HUES64 (cell line): ENCODE measurements around the gene NHS.

Experiments
- H3K27ac ChIP-seq: 2 replicates; pipeline ENCODE4 v1.7.0; 2013; ENCODE audit warnings: low read depth, low read length, inconsistent platforms
- H3K27me3 ChIP-seq: 2 replicates; pipeline ENCODE4 v1.6.1; 2013; ENCODE audit warnings: mild to moderate bottlenecking, low read length; ENCODE audit not compliant: insufficient read depth
- H3K36me3 ChIP-seq: 2 replicates; pipeline ENCODE4 v1.6.1; 2013; ENCODE audit warnings: mild to moderate bottlenecking, low read length; ENCODE audit not compliant: insufficient read depth
- H3K4me1 ChIP-seq: 2 replicates; pipeline ENCODE4 v1.6.1; 2013; ENCODE audit warnings: mild to moderate bottlenecking, low read length, moderate library complexity; ENCODE audit not compliant: insufficient read depth
- H3K4me3 ChIP-seq: 2 replicates; pipeline ENCODE4 v1.5.1; 2013; ENCODE audit warnings: mild to moderate bottlenecking, low read length, moderate library complexity
- H3K9ac ChIP-seq: 2 replicates; pipeline ENCODE4 v1.6.1; 2013; ENCODE audit warnings: mild to moderate bottlenecking, low read depth, low read length
- H3K9me3 ChIP-seq: 2 replicates; pipeline ENCODE4 v1.6.1; 2013; ENCODE audit warnings: low read depth, low read length; ENCODE audit not compliant: insufficient read depth
- WGBS: fragments of 150-250, 120-280 bp; methylation state at CpG from one replicate; pipeline ENCODE4 v1.1.7; 2013; ENCODE audit warnings: missing lambda C conversion rate; 5-methylcytosine and 5-hydroxymethylcytosine counted together

The NHS gene

GRCh38 chrX:17642891-17643290 is 267.9 kb downstream of the NHS start:
- H3K36me3 ChIP-seq: no peaks in the 10 kb centered on the region
- H3K4me1 ChIP-seq: peaks cover 13% of the 10 kb centered on the region; the same call in 1 of the 2 replicates
- H3K27me3 ChIP-seq: no peaks in the 10 kb centered on the region
- H3K27ac ChIP-seq: no peak overlapping the region
- H3K9me3 ChIP-seq: no peaks in the 10 kb centered on the region
- H3K4me3 ChIP-seq: no peak overlapping the region
- no peak overlapping the region for H3K9ac ChIP-seq

- H3K9ac ChIP-seq: no peak overlapping the region
Measured at GRCh38 chrX:17643528-17643927, 268.5 kb downstream of the NHS start.

GRCh38 chrX:17644001-17644400 is 269.0 kb downstream of the NHS start:
- Histone ChIP-seq H3K9ac (no peak overlapping the region), H3K36me3 (no peaks in the 10 kb centered on the region), H3K27ac (no peak overlapping the region), H3K9me3 (no peaks in the 10 kb centered on the region), H3K4me1 (peaks cover 13% of the 10 kb centered on the region; the same call in 1 of the 2 replicates), H3K27me3 (no peaks in the 10 kb centered on the region), H3K4me3 (no peak overlapping the region)
- 84% methylated on average over 1 of the region's 1 CpG for WGBS

More at GRCh38 chrX:17643528-17643927, 268.5 kb downstream of the NHS start:
- Histone ChIP-seq H3K27ac (no peak overlapping the region), H3K36me3 (no peaks in the 10 kb centered on the region), H3K9me3 (no peaks in the 10 kb centered on the region), H3K4me1 (peaks cover 13% of the 10 kb centered on the region; the same call in 1 of the 2 replicates), H3K4me3 (no peak overlapping the region), H3K27me3 (no peaks in the 10 kb centered on the region)

- no peaks in the 10 kb centered on the region for H3K4me1 ChIP-seq
- H3K9me3 ChIP-seq: no peaks in the 10 kb centered on the region
- H3K9ac ChIP-seq: no peak overlapping the region
- peaks cover 37% of the 10 kb centered on the region for H3K27me3 ChIP-seq
- WGBS: 86% methylated on average over 3 of the region's 3 CpGs
- H3K36me3 ChIP-seq: no peaks in the 10 kb centered on the region
- H3K4me3 ChIP-seq: no peak overlapping the region
- no peak overlapping the region for H3K27ac ChIP-seq
Measured at GRCh38 chrX:17654116-17654515, 279.1 kb downstream of the NHS start.

- Histone ChIP-seq H3K9me3 (no peaks in the 10 kb centered on the region), H3K4me3 (peak overlapping the region; percentile 54), H3K4me1 (no peaks in the 10 kb centered on the region), H3K36me3 (no peaks in the 10 kb centered on the region), H3K27ac (no peak overlapping the region), H3K9ac (no peak overlapping the region), H3K27me3 (peaks cover 37% of the 10 kb centered on the region)
- 1% methylated on average over 48 of the region's 48 CpGs for WGBS
Measured at GRCh38 chrX:17655211-17656034, 280.4 kb downstream of the NHS start.

GRCh38 chrX:17656035-17656418 is 281.0 kb downstream of the NHS start:
- Histone ChIP-seq H3K4me1 (no peaks in the 10 kb centered on the region), H3K9me3 (no peaks in the 10 kb centered on the region), H3K9ac (no peak overlapping the region), H3K4me3 (peak overlapping the region; percentile 54), H3K36me3 (no peaks in the 10 kb centered on the region), H3K27ac (no peak overlapping the region), H3K27me3 (peaks cover 37% of the 10 kb centered on the region)
- 2% methylated on average over 36 of the region's 36 CpGs for WGBS

- 30% methylated on average over 14 of the region's 16 CpGs for WGBS
- Histone ChIP-seq H3K4me1 (no peaks in the 10 kb centered on the region), H3K9ac (no peak overlapping the region), H3K27me3 (peaks cover 37% of the 10 kb centered on the region), H3K9me3 (no peaks in the 10 kb centered on the region), H3K27ac (no peak overlapping the region), H3K36me3 (no peaks in the 10 kb centered on the region), H3K4me3 (peak overlapping the region; percentile 54)
Measured at GRCh38 chrX:17656556-17656955, 281.6 kb downstream of the NHS start.

- Histone ChIP-seq H3K4me3 (no peak overlapping the region), H3K36me3 (no peaks in the 10 kb centered on the region), H3K4me1 (no peaks in the 10 kb centered on the region), H3K27me3 (no peaks in the 10 kb centered on the region; the same call in 1 of the 2 replicates), H3K9ac (no peak overlapping the region), H3K27ac (no peak overlapping the region), H3K9me3 (no peaks in the 10 kb centered on the region)
- 97% methylated on average over 3 of the region's 3 CpGs for WGBS
Measured at GRCh38 chrX:17662391-17662790, 287.4 kb downstream of the NHS start.

GRCh38 chrX:17668929-17669328 is 293.9 kb downstream of the NHS start:
- no peak overlapping the region for H3K27ac ChIP-seq
- no peaks in the 10 kb centered on the region for H3K4me1 ChIP-seq
- WGBS: 94% methylated on average over 4 of the region's 4 CpGs
- no peaks in the 10 kb centered on the region for H3K27me3 ChIP-seq
- no peak overlapping the region for H3K9ac ChIP-seq
- H3K4me3 ChIP-seq: no peak overlapping the region
- H3K36me3 ChIP-seq: no peaks in the 10 kb centered on the region
- no peaks in the 10 kb centered on the region for H3K9me3 ChIP-seq

- WGBS: 80% methylated on average over 2 of the region's 2 CpGs
- Histone ChIP-seq H3K4me1 (no peaks in the 10 kb centered on the region), H3K27me3 (no peaks in the 10 kb centered on the region), H3K9me3 (no peaks in the 10 kb centered on the region), H3K27ac (no peak overlapping the region), H3K4me3 (no peak overlapping the region), H3K36me3 (no peaks in the 10 kb centered on the region), H3K9ac (no peak overlapping the region)
Measured at GRCh38 chrX:17669458-17669857, 294.5 kb downstream of the NHS start.

- H3K27me3 ChIP-seq: no peaks in the 10 kb centered on the region
- H3K9me3 ChIP-seq: no peaks in the 10 kb centered on the region
- H3K4me3 ChIP-seq: no peak overlapping the region
- WGBS: 89% methylated on average over 1 of the region's 1 CpG
- no peaks in the 10 kb centered on the region for H3K4me1 ChIP-seq
- H3K9ac ChIP-seq: no peak overlapping the region
- H3K36me3 ChIP-seq: no peaks in the 10 kb centered on the region
- H3K27ac ChIP-seq: no peak overlapping the region
Measured at GRCh38 chrX:17669891-17670290, 294.9 kb downstream of the NHS start.

- Histone ChIP-seq H3K27me3 (no peaks in the 10 kb centered on the region), H3K27ac (no peak overlapping the region), H3K4me3 (no peak overlapping the region), H3K9ac (no peak overlapping the region), H3K4me1 (no peaks in the 10 kb centered on the region), H3K36me3 (no peaks in the 10 kb centered on the region), H3K9me3 (no peaks in the 10 kb centered on the region)
- 97% methylated on average over 3 of the region's 3 CpGs for WGBS
Measured at GRCh38 chrX:17670874-17671273, 295.9 kb downstream of the NHS start.
